ENCODE results near the gene AK5.

Gene AK5

DNA sequence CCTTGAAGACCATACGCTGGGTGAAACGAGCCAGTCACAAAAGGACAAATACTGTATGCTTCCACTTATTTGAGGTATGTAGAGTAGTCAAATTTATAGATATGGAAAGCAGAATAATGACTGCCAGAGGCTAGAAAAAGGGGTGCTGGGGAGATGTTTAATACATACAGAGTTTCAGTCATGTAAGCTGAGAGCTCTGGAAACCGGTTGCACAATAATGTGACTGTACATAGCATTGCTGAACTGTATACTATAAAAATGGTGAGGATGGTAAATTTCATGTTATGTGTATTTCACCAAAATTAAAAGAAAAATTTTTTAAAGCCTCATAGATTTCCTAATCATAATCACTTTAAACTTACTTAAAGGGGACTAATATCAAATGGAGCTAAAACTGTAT is 289.8 kb downstream of the AK5 start:
- in situ Hi-C loops (cut with MboI; ENCODE audit: low sequenced_read_pairs): no loop called here

DNA sequence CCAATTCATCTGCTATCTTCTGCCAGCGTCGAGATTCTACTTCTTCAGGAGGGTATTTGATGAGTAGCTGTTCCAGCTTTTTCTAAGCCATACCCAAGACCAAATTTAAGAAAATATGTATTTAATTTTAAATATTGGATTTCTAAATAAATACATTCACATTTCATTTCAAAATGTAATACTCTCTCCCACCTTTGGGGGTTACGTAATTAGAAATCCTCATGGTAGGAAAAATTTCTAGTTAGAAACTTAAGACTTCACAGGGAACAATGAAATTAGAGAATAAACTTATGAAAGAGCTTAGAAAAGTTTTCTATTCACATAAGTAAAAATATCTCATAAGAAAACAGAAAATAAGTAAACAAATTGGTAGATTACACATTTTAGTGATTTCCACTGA is 297.7 kb downstream of the AK5 start:
- in situ Hi-C loops (cut with MboI; ENCODE audit: low sequenced_read_pairs): no loop called here

DNA sequence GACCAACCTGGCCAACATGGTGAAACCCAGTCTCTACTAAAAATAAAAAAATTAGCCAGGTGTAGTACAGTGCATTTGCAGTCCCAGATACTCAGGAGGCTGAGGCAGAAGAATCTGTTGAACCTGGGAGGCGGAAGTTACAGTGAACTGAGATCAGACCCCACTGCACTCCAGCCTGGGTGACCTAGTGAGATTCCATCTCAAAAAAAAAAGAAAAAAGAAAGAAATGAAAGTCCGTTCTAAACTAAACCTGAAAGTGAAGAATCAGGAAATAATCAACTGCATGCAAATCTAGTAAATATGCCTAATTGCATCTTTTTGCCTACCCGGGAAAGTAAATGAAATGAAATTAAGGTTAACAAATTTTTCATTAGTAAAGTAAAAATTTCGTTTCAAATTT is 301.1 kb downstream of the AK5 start:
- in situ Hi-C loops (cut with MboI; ENCODE audit: low sequenced_read_pairs): no loop called here

DNA sequence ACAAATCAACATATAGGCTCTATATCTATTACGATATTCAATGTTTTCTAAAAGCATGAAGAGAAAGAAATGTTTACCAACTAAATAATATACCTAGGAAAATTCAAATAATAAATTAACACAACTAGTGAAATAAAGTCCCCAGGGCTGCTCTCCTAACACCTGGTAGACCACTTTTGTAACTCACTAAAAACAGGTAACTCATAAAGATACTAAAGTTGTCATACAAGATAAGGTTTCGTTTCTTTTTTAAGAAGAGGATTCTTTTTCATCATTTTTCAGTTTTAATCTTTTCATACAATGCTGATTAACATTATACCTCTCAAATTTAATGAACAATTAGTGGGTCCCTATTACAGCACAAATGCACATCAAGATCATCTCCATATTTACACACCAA is 301.7 kb downstream of the AK5 start:
- in situ Hi-C loops (cut with MboI; ENCODE audit: low sequenced_read_pairs): no loop called here

DNA sequence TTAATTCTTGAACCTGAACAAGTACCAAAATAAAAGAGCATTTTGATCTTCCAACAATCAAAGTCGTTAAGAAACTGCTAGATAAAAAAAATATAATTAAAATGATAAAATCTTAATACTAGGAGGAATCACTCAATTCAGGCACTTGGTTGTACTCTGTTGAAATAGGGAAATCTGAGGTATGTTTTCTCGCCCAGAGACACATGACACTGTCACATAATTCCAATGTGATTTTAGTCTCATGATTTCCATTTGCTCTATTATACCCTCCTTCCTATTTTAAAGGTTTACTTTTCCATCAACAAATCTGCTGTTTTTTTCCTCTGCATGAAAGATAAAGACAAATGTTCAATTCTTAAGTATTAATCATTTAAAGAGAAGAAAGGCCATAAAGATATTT is 303.1 kb downstream of the AK5 start:
- in situ Hi-C loops (cut with MboI; ENCODE audit: low sequenced_read_pairs): no loop called here

DNA sequence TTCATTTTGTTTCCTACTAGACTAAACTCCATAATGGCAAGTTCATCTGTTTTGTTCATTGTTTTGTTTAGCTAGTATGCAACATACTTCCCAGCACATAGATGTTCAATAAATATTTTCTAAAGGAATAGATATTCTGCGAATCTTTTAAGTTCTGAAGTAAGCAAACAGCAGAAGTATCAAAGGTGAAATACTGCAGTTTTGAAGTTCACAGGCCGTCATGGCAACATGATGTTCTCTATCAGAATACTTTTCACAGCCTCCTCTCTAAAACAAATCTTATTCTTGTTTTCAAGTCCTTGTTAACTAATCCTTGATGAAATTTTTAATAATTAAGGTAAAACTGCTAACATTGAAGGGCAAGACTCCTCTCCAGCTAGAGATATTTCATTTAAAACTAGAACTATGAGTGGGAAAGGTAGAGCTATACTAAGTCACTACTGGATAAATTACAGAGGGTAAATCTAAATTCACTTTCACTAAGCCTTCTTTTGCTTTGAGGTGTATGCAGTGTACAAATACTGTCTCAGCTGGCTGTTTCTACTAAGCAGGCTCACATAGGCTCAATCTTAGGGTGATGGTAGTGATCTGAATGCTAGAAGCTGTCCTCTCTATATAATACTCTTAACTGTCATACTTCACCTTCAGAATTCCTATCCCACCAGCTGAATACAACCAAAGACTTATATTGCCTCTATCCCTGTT is 303.9 kb downstream of the AK5 start:
- in situ Hi-C loops (cut with MboI; ENCODE audit: low sequenced_read_pairs): no loop called here

DNA sequence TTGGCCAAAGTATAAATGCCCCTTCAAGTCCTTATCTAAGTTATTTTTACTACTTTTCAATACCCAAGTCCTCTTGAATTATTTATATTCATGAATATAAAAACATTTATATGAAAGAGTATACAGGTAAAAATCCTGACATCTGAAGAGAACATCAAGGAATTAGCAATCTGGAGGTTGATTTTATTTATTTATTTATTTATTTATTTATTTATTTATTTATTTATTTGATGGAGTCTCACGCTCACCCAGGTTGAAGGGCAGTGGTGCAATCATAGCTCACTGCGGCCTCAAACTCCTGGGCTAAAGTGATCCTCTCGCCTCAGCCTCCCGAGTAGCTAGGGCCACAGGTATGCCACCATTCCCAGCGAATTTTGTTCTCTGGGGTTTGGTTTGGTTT is 307.4 kb downstream of the AK5 start:
- in situ Hi-C loops (cut with MboI; ENCODE audit: low sequenced_read_pairs): no loop called here

DNA sequence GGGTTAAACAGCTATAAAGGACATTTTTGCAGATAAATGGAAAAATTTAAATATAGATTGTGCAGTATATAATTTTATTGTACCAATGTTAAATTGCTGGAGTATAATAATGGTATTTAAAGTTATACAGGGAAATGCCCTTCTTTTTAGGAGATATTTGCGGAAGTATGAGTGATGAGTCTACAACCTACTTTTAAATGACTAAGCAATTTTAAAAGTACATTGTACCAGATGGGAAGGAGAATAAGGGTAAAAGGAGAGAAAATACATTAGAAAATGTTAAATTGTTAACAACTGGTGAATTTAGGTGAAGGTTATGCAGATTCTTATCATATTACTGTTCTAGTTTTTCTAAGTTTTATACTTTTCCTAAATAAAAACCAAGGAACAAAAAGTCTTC is 308.8 kb downstream of the AK5 start:
- in situ Hi-C loops (cut with MboI; ENCODE audit: low sequenced_read_pairs): no loop called here

DNA sequence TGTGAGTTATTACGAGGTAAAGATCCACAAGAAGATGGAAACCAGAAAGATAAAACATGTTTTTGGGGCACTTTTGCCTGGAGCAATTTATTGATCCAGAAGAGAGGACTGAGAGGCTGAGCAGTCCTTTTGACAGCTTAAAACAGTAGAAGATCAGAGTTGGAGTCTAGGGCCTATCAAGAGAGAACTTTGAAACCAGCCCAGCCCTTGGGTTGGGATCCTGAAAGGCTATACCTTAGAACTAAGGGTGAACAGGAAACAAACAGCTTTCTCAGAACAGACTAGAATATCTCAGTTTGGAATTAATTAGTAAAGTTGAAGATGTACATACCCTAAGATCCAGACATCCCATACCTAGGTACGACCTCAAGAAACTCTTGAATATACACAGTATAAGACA is 311.1 kb downstream of the AK5 start:
- in situ Hi-C loops (cut with MboI; ENCODE audit: low sequenced_read_pairs): no loop called here

DNA sequence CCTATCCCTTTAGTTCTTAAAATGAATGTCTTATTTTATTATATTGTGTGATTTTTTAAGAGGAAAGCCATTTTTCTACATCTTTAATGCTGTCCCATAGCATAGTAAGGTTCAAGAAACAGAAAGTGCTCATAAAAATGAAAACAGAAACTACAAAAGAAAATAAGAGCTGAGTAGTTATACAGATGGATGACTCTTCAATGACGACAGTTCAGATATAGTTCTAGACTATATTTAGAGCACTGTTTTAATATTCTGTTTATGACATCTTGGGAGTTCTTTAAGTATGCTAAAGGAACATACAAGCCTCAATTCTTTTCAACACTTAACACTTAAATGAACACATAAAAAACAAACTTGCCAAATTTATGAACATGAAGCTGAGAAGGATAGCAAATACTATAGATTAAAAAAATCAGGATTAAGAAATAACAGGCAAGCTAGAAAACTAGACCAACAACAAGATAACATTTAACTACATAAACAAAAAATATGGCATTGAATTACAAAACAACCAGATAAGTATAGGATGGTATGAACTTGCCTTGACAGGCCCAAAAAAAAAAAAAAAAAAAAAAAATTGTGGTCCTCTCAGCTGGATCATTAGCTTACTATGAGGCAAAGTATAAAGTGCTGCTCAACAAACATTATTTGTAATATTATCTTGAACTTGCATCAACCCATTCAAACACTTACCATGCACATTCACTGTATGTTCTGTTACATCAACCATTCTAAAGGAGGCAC is 312.7 kb downstream of the AK5 start:
- in situ Hi-C loops (cut with MboI; ENCODE audit: low sequenced_read_pairs): no loop called here

DNA sequence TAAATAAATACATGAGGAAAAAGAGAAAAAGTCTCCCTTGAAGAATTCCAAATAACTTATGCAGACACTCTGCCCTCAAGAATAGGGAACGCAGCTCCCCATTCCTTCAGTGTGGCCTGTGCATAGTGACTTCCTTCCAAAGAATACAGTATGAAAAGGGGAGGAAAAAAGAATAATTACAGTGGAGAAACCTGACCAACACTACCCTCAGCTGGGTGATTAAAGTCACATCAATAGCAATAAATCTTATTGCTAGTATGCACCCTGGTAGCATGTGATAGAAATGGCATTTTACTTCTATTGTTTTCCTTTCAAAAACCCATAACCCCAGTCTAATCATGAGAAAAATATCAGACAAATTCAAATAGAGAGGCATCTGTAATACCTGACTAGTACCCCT is 315.5 kb downstream of the AK5 start:
- in situ Hi-C loops (cut with MboI; ENCODE audit: low sequenced_read_pairs): no loop called here

DNA sequence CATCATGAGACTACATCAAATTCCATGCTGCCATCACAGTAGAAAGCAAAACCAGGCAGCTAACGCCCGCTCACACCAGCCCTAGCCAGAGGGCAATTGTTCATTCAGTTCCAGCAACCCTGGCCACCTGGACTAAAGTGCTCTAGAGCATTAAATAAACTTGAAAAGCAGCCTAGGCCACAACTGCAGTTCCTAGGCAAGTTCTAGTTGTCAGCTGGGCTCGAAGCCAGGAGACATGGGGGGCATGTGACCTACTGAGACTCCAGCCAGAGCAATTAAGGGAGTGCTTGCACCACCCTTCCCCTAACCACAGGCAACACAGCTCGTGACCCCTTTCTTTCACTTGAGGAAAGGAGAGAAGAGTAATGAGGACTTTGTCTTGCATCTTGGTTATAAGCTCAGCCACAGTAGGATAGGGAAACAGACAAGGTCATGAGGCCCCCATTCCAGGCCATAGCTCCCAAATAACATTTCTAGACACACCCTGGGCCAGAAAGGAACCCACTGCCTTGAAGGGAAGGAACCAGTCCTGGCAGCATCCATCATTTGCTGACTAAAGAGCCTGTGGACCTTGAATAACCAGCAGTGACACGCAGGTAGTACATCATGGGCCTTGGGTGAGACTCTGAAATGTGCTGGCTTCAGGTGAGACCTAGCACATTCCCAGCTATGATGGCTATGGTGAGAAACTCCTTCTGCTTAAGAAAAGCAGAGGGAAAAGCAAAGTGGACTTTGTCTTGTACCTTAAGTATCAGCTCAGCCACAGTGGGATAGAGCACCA is 323.6 kb downstream of the AK5 start:
- in situ Hi-C loops (cut with MboI; ENCODE audit: low sequenced_read_pairs): no loop called here

DNA sequence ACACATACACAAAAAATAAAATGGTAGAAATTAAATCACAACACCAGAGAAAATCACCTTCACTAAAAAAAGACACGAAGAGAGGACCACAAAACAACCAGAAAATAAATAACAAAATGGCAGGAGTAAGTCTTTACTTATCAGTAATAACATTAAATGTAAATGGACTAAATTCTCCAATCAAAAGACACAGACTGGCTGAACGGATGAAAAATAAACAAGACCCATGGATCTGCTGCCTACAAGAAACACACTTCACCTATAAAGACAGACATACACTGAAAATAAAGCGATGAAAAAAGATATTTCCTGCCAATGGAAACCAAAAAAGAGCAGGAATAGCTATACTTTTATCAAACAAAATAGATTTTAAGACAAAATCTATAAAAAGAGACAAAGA is 327.1 kb downstream of the AK5 start:
- in situ Hi-C loops (cut with MboI; ENCODE audit: low sequenced_read_pairs): no loop called here
